Neural progenitor cell (in vitro differentiated cells): ENCODE measurements around the gene NDUFC2. TPM values are rescaled to one million over a fixed set of nuclear protein-coding genes. Genes with fewer than 3 reads are reported as not detected.
"Not testable (repeated sequence)": the region's sequence is repeated elsewhere in the genome, so short reads cannot be mapped to it uniquely, and the experiment has no call there.

Source experiments
- DNase-seq: peaks from one replicate; pipeline ENCODE4 v3.0.0-alpha.2; 2016; ENCODE audit warnings: low spot score
- H2AFZ ChIP-seq: fragments of 200-600 bp; sonication (generic); replicated peaks from 2 replicates; pipeline ENCODE4 v1.6.1; 2016; ENCODE audit warnings: antibody characterized with exemption
- H3F3A ChIP-seq: fragments of 200-600 bp; sonication (generic); 2 replicates; pipeline ENCODE4 v1.6.1; 2016; ENCODE audit warnings: antibody characterized with exemption, low read depth
- H3K27ac ChIP-seq: fragments of 200-600 bp; sonication (generic); 2 replicates; pipeline ENCODE4 v1.5.1; 2016; ENCODE audit warnings: mild to moderate bottlenecking
- H3K27me3 ChIP-seq: fragments of 200-600 bp; sonication (generic); 2 replicates; pipeline ENCODE4 v1.6.1; 2016; ENCODE audit warnings: mild to moderate bottlenecking, moderate library complexity
- H3K36me3 ChIP-seq: fragments of 200-600 bp; sonication (generic); 2 replicates; pipeline ENCODE4 v1.5.1; 2016
- H3K4me1 ChIP-seq: fragments of 200-600 bp; sonication (generic); 2 replicates; pipeline ENCODE4 v1.6.1; 2016; ENCODE audit warnings: mixed run types
- H3K4me2 ChIP-seq: fragments of 200-600 bp; sonication (generic); 2 replicates; pipeline ENCODE4 v1.6.1; 2016
- H3K4me3 ChIP-seq: fragments of 200-600 bp; sonication (generic); 2 replicates; pipeline ENCODE4 v1.5.1; 2016
- H3K79me2 ChIP-seq: fragments of 200-600 bp; sonication (generic); 2 replicates; pipeline ENCODE4 v1.6.1; 2016; ENCODE audit warnings: low read depth
- H3K9ac ChIP-seq: fragments of 200-600 bp; sonication (generic); 2 replicates; pipeline ENCODE4 v1.6.1; 2016
- H3K9me3 ChIP-seq: fragments of 200-600 bp; sonication (generic); 2 replicates; pipeline ENCODE4 v1.5.1; 2016; ENCODE audit warnings: low read depth
- H4K20me1 ChIP-seq: fragments of 200-600 bp; sonication (generic); 2 replicates; pipeline ENCODE4 v1.6.1; 2016; ENCODE audit warnings: low read depth
- H3K27ac Mint-ChIP-seq: 3 replicates; pipeline ENCODE4 v1.8.0; 2021; ENCODE audit warnings: mixed read lengths
- H3K27me3 Mint-ChIP-seq: 2 replicates; pipeline ENCODE4 v1.8.0; 2022; ENCODE audit warnings: low read depth, mild to moderate bottlenecking, inconsistent platforms, moderate library complexity, mixed read lengths; ENCODE audit not compliant: insufficient read depth
- H3K36me3 Mint-ChIP-seq: 3 replicates; pipeline ENCODE4 v1.8.0; 2021; ENCODE audit warnings: mixed read lengths
- H3K4me1 Mint-ChIP-seq: 3 replicates; pipeline ENCODE4 v1.8.0; 2021; ENCODE audit warnings: mixed read lengths
- H3K4me3 Mint-ChIP-seq: 3 replicates; pipeline ENCODE4 v1.8.0; 2021; ENCODE audit warnings: mild to moderate bottlenecking, moderate library complexity, mixed read lengths
- H3K9me3 Mint-ChIP-seq: 3 replicates; pipeline ENCODE4 v1.8.0; 2020; ENCODE audit warnings: mixed read lengths
- EZH2 ChIP-seq: fragments of 200-600 bp; sonication (generic); IDR thresholded peaks from 2 replicates; pipeline ENCODE4 v1.6.1; 2017; ENCODE audit warnings: antibody characterized with exemption, mild to moderate bottlenecking, moderate library complexity
- EZH2phosphoT487 ChIP-seq: fragments of 200-600 bp; sonication (generic); IDR thresholded peaks from 2 replicates; pipeline ENCODE4 v1.6.1; 2017; ENCODE audit warnings: antibody characterized with exemption
- total RNA-seq: library from RNA; depleted of rRNA; stranded (reverse); fragments of >200 nt; gene quantifications from 2 replicates; pipeline ENCODE4 v1.2.3, GENCODE V29; 2015; ENCODE audit warnings: low replicate concordance
- TF ChIP-seq, protein P1 (sequence below): fragments of 200-600 bp; sonication (generic); IDR thresholded peaks from 2 replicates; pipeline ENCODE4 v1.5.1; 2017; ENCODE audit warnings: antibody characterized with exemption, mild to moderate bottlenecking

NDUFC2 gene
- total RNA-seq, 1 donor from 2014 or later: 36.7 TPM

DNA sequence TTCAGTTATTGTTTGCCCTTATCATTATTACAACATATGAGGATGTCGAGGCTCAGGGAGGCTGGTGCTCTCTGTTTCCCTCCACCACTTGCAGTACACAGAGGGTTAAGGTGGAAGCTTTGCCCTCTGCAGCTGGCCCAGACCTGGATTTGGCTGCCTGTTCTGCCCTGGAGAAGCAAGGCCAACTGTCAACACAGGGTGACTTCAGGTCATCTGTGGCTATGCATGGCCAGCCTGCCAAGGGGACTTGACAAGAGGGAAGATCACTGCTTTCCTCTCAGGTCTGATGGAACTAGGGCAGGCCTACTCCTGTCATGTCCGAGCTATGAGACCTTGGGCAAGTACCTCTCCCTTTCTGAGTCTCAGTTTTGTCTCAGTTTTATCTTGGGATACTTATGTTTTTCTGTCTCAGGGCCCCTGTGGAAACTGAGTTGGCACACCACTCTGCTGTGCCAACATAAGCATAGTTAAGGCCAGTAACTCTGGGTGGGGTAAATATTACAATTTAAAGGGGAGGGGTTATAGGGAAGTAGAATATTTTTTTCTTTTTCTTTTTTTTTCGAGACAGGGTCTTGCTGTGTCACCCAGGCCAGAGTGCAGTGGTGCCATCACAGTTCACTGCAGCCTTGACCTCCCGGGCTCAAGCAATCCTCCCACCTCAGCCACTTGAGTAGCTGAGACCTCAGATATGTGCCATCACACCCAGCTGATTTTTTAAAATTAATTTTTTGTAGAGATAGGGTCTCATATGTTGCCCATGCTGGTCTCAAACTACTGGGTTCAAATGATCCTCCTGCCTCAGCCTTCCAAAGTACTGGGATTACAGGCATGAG, 18.4 kb downstream of the NDUFC2 start:
- no peak overlapping the region for H3K4me3 Mint-ChIP-seq
- Histone ChIP-seq H2AFZ (no peak overlapping the region), H3K4me3 (no peak overlapping the region), H4K20me1 (no peaks in the 10 kb centered on the region), H3K4me1 (no peaks in the 10 kb centered on the region), H3K4me2 (no peak overlapping the region), H3K9ac (no peak overlapping the region), H3K36me3 (no peaks in the 10 kb centered on the region), H3F3A (no peaks in the 10 kb centered on the region), H3K79me2 (no peaks in the 10 kb centered on the region), H3K9me3 (no peaks in the 10 kb centered on the region), H3K27ac (no peak overlapping the region), H3K27me3 (no peaks in the 10 kb centered on the region)
- H3K4me1 Mint-ChIP-seq: no peaks in the 10 kb centered on the region
- no peaks in the 10 kb centered on the region for H3K36me3 Mint-ChIP-seq
- no peak for TF ChIP-seq EZH2
- TF ChIP-seq, protein P1, sequence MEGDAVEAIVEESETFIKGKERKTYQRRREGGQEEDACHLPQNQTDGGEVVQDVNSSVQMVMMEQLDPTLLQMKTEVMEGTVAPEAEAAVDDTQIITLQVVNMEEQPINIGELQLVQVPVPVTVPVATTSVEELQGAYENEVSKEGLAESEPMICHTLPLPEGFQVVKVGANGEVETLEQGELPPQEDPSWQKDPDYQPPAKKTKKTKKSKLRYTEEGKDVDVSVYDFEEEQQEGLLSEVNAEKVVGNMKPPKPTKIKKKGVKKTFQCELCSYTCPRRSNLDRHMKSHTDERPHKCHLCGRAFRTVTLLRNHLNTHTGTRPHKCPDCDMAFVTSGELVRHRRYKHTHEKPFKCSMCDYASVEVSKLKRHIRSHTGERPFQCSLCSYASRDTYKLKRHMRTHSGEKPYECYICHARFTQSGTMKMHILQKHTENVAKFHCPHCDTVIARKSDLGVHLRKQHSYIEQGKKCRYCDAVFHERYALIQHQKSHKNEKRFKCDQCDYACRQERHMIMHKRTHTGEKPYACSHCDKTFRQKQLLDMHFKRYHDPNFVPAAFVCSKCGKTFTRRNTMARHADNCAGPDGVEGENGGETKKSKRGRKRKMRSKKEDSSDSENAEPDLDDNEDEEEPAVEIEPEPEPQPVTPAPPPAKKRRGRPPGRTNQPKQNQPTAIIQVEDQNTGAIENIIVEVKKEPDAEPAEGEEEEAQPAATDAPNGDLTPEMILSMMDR: no peak
- TF ChIP-seq EZH2phosphoT487: no peak
- DNase-seq: no peak
- H3K27ac Mint-ChIP-seq: peak overlapping the region; percentile 50
- peaks cover 7% of the 10 kb centered on the region for H3K27me3 Mint-ChIP-seq
- no peaks in the 10 kb centered on the region for H3K9me3 Mint-ChIP-seq

DNA sequence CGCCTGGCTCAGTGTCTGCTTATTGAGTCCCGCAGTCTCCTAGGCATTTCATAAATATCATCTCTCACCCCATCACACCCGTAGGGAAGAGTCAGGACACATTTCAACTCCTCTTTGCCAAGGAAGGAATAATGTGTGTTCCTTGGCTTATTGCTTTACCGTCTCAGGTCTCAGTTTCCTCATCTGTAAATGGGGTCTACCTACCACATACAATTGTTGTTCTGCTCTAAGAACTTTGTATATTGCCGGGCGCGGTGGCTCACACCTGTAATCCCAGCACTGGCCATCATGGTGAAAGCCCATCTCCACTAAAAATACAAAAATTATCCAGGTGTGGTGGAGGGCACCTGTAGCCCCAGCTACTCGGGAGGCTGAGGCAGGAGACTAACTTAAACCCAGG, 19.1 kb downstream of the NDUFC2 start:
- H3F3A ChIP-seq: no peaks in the 10 kb centered on the region
- TF ChIP-seq, protein P1: no peak
- TF ChIP-seq EZH2 (no peak), EZH2phosphoT487 (no peak)
- H3K36me3 Mint-ChIP-seq: no peaks in the 10 kb centered on the region

DNA sequence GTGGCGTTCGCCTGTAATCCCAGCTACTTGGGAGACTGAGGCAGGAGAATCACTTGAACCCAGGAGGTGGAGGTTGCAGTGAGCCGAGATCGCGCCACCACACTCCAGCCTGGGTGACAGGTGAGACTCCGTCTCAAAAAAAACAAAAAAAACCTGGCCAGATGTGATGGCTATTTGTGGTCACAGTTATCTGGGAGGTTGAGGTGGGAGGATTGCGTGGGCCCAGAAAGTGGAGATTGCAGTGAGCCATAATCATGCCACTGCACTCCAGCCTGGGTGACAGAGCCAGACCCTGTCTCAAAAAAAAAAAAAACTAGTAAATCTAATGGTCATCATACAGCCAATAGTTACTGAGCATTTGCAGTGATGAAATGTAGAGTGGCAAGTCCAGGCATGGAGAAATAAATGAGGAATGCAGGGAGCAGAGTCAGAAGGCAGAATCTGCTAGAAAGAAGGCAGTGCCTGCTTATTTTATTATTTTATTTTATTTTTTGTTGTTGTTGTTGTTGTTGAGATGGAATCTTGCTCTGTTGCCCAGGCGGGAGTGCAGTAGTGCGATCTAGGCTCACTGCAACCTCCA, 19.8 kb downstream of the NDUFC2 start:
- H3F3A ChIP-seq, DNase-seq, H3K9ac ChIP-seq, H3K4me3 Mint-ChIP-seq, H3K27me3 ChIP-seq, H3K27ac ChIP-seq, H3K4me1 Mint-ChIP-seq, H4K20me1 ChIP-seq, H3K27me3 Mint-ChIP-seq, H3K27ac Mint-ChIP-seq, H2AFZ ChIP-seq, H3K9me3 ChIP-seq, H3K4me1 ChIP-seq, H3K79me2 ChIP-seq, H3K36me3 ChIP-seq, H3K4me2 ChIP-seq, H3K36me3 Mint-ChIP-seq, H3K4me3 ChIP-seq, H3K9me3 Mint-ChIP-seq: not testable (repeated sequence)

More for the DNA sequence above, 19.1 kb downstream of the NDUFC2 start:
- Mint-ChIP-seq H3K27me3 (peaks cover 8% of the 10 kb centered on the region), H3K4me1 (no peaks in the 10 kb centered on the region), H3K9me3 (no peaks in the 10 kb centered on the region), H3K4me3 (no peak overlapping the region), H3K27ac (no peak overlapping the region)
- Histone ChIP-seq H3K27ac (no peak overlapping the region), H3K4me2 (no peak overlapping the region), H3K36me3 (no peaks in the 10 kb centered on the region), H4K20me1 (no peaks in the 10 kb centered on the region), H3K79me2 (no peaks in the 10 kb centered on the region), H3K4me3 (no peak overlapping the region), H3K4me1 (no peaks in the 10 kb centered on the region), H2AFZ (no peak overlapping the region), H3K9me3 (no peaks in the 10 kb centered on the region), H3K27me3 (no peaks in the 10 kb centered on the region), H3K9ac (no peak overlapping the region)
- DNase-seq: no peak

DNA sequence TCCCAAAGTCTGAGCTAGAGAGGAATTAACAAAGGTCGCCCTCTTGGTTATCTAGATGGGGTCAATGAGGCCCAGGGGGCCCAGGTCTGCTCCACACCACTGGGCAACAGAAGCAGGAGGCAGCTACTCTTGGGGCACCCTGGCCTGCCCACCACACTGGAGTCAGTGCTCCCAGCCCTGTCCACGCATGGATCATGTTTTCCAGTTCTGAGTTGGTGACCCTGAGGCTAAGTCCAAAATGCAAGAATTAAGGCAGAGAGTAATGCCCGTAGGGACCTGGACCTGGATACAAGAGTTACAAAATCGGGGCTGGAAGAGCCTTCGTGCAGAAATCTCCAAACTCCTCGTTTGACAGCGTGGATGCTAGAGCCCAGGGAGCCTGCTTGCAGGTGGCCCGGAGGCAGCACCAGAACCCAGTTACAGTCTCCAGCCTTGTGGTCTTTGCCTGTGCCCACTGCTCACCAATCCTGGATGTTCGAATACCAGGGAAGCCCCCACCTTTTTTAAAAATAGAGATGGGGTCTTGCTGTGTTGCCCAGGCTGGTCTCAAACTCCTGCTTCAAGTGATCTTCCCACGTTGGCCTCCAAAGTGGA, 22.1 kb downstream of the NDUFC2 start:
- TF ChIP-seq EZH2: no peak
- TF ChIP-seq EZH2phosphoT487: no peak
- TF ChIP-seq, protein P1: no peak
- Histone ChIP-seq H3K27me3 (no peaks in the 10 kb centered on the region), H3K9ac (no peak overlapping the region), H3K36me3 (no peaks in the 10 kb centered on the region), H3K9me3 (no peaks in the 10 kb centered on the region), H2AFZ (no peak overlapping the region), H3K4me2 (no peak overlapping the region), H3K4me1 (no peaks in the 10 kb centered on the region), H3K4me3 (no peak overlapping the region), H3K27ac (no peak overlapping the region), H3K79me2 (no peaks in the 10 kb centered on the region), H3F3A (no peaks in the 10 kb centered on the region), H4K20me1 (no peaks in the 10 kb centered on the region)
- no peaks in the 10 kb centered on the region for H3K4me1 Mint-ChIP-seq
- no peak for DNase-seq
- no peaks in the 10 kb centered on the region for H3K9me3 Mint-ChIP-seq
- no peak overlapping the region for H3K4me3 Mint-ChIP-seq
- H3K27ac Mint-ChIP-seq: no peak overlapping the region
- H3K27me3 Mint-ChIP-seq: peaks cover 5% of the 10 kb centered on the region
- no peaks in the 10 kb centered on the region for H3K36me3 Mint-ChIP-seq
